Medulla oblongata (tissue), 1 donor: ENCODE results near the gene NPTX1.
A peak's percentile ranks its signal among the peaks of the same experiment; 100 is the strongest.

Experiments used
- DNase-seq: peaks from one replicate; pipeline ENCODE4 v3.0.0-alpha.2; 2015; ENCODE audit errors: extremely low spot score

The NPTX1 gene

GRCh38 chr17:80459234-80459633, 17.2 kb downstream of the NPTX1 start:
- no peak for DNase-seq

- no peak for DNase-seq
Observed at GRCh38 chr17:80458016-80458415, 18.4 kb downstream of the NPTX1 start.

GRCh38 chr17:80457236-80457856, 19.1 kb downstream of the NPTX1 start:
- DNase-seq = no peak

GRCh38 chr17:80456465-80457235, 19.8 kb downstream of the NPTX1 start:
- peak; percentile 27 for DNase-seq

- no peak for DNase-seq
Observed at GRCh38 chr17:80455784-80456183, 20.6 kb downstream of the NPTX1 start.

- DNase-seq = no peak
Observed at GRCh38 chr17:80455336-80455710, 21.1 kb downstream of the NPTX1 start.

GRCh38 chr17:80454557-80455335, 21.7 kb downstream of the NPTX1 start:
- DNase-seq = peak; percentile 97

- no peak for DNase-seq
Observed at GRCh38 chr17:80453998-80454556, 22.3 kb downstream of the NPTX1 start.

GRCh38 chr17:80453126-80453997, 23.0 kb downstream of the NPTX1 start:
- no peak for DNase-seq

- DNase-seq = peak; percentile 15
Observed at GRCh38 chr17:80452173-80452915, 24.1 kb downstream of the NPTX1 start.

GRCh38 chr17:80451104-80451775, 25.2 kb downstream of the NPTX1 start:
- DNase-seq = no peak

- DNase-seq = no peak
Observed at GRCh38 chr17:80449930-80450576, 26.4 kb downstream of the NPTX1 start.

- no peak for DNase-seq
Observed at GRCh38 chr17:80449194-80449929, 27.0 kb downstream of the NPTX1 start.

- DNase-seq = no peak
Observed at GRCh38 chr17:80447790-80448189, 28.6 kb downstream of the NPTX1 start.

- DNase-seq = peak; percentile 45
Observed at GRCh38 chr17:80446645-80447405, 29.6 kb downstream of the NPTX1 start.

GRCh38 chr17:80445726-80446110, 30.7 kb downstream of the NPTX1 start:
- DNase-seq = no peak

- no peak for DNase-seq
Observed at GRCh38 chr17:80445007-80445725, 31.2 kb downstream of the NPTX1 start.

- DNase-seq = no peak
Observed at GRCh38 chr17:80444644-80444979, 31.8 kb downstream of the NPTX1 start.
